Ishikawa (cell line): ENCODE data around the gene CPED1.

Experiments
- CEBPB ChIP-seq: IDR thresholded peaks from 2 replicates; pipeline ENCODE4 v1.6.1; 2012
- CREB1 ChIP-seq: IDR thresholded peaks from 2 replicates; pipeline ENCODE4 v1.6.1; 2012; ENCODE audit warnings: low read depth
- EGR1 ChIP-seq: IDR thresholded peaks from 2 replicates; pipeline ENCODE4 v1.6.1; 2012
- EP300 ChIP-seq: IDR thresholded peaks from 2 replicates; pipeline ENCODE4 v1.6.1; 2012; ENCODE audit warnings: borderline replicate concordance
- FOXM1 ChIP-seq: IDR thresholded peaks from 2 replicates; pipeline ENCODE4 v1.6.1; 2012; ENCODE audit warnings: low read depth, borderline replicate concordance
- MAX ChIP-seq: IDR thresholded peaks from 2 replicates; pipeline ENCODE4 v1.6.1; 2012
- NFIC ChIP-seq: IDR thresholded peaks from 2 replicates; pipeline ENCODE4 v1.6.1; 2012
- RAD21 ChIP-seq: IDR thresholded peaks from 2 replicates; pipeline ENCODE4 v1.6.1; 2012; ENCODE audit warnings: low read depth
- REST ChIP-seq: IDR thresholded peaks from 2 replicates; pipeline ENCODE4 v1.6.1; 2012; ENCODE audit warnings: low read depth, mild to moderate bottlenecking
- TAF1 ChIP-seq: IDR thresholded peaks from 2 replicates; pipeline ENCODE4 v1.6.1; 2012; ENCODE audit warnings: low read depth, mild to moderate bottlenecking
- TCF12 ChIP-seq: IDR thresholded peaks from 2 replicates; pipeline ENCODE4 v1.6.1; 2012; ENCODE audit warnings: low read depth
- TEAD4 ChIP-seq: IDR thresholded peaks from 2 replicates; pipeline ENCODE4 v1.6.1; 2012
- USF1 ChIP-seq: IDR thresholded peaks from 2 replicates; pipeline ENCODE4 v1.6.1; 2012
- YY1 ChIP-seq: IDR thresholded peaks from 2 replicates; pipeline ENCODE4 v1.6.1; 2012; ENCODE audit warnings: low read depth
- ZBTB7A ChIP-seq: IDR thresholded peaks from 2 replicates; pipeline ENCODE4 v1.6.1; 2012; ENCODE audit warnings: low read depth

The CPED1 gene

GRCh38 chr7:121132940-121133339, 144.4 kb downstream of the CPED1 start:
- TF ChIP-seq USF1 (no peak), YY1 (no peak), NFIC (no peak), EGR1 (no peak), REST (no peak), TAF1 (no peak), TEAD4 (no peak), CREB1 (no peak), ZBTB7A (no peak), FOXM1 (no peak), RAD21 (no peak), CEBPB (no peak), TCF12 (no peak), EP300 (no peak), MAX (no peak)

- no peak for TF ChIP-seq RAD21
- TF ChIP-seq EP300, result no peak
- no peak for TF ChIP-seq YY1
- TF ChIP-seq ZBTB7A, result no peak
- no peak for TF ChIP-seq TEAD4
- no peak for TF ChIP-seq CEBPB
- no peak for TF ChIP-seq EGR1
- TF ChIP-seq CREB1, result no peak
- TF ChIP-seq FOXM1, result no peak
- no peak for TF ChIP-seq NFIC
- no peak for TF ChIP-seq TCF12
- no peak for TF ChIP-seq MAX
- no peak for TF ChIP-seq REST
These were observed 144.9 kb downstream of the CPED1 start for GRCh38 chr7:121133444-121133843.

- no peak for TF ChIP-seq EGR1
- TF ChIP-seq CREB1, result no peak
- TF ChIP-seq ZBTB7A, result no peak
- TF ChIP-seq USF1, result no peak
- TF ChIP-seq RAD21, result no peak
- no peak for TF ChIP-seq TAF1
- no peak for TF ChIP-seq FOXM1
- no peak for TF ChIP-seq TEAD4
- TF ChIP-seq NFIC, result no peak
- TF ChIP-seq EP300, result no peak
- TF ChIP-seq MAX, result no peak
- no peak for TF ChIP-seq YY1
- TF ChIP-seq CEBPB, result no peak
- TF ChIP-seq TCF12, result no peak
- TF ChIP-seq REST, result no peak
These were observed 149.1 kb downstream of the CPED1 start for GRCh38 chr7:121137580-121137979.

- TF ChIP-seq CEBPB (no peak), EP300 (no peak), MAX (no peak), TCF12 (no peak), YY1 (no peak), REST (no peak), TAF1 (no peak), RAD21 (no peak), NFIC (no peak), FOXM1 (no peak), TEAD4 (no peak), EGR1 (no peak), USF1 (no peak), CREB1 (no peak)
These were observed 149.9 kb downstream of the CPED1 start for GRCh38 chr7:121138262-121138933.
